ENCODE data around the gene TMSB4X. TPM values are rescaled to one million over a fixed set of nuclear protein-coding genes. Genes with fewer than 3 reads are reported as not detected.
A peak's percentile ranks its signal among the peaks of the same experiment; 100 is the strongest.

Gene TMSB4X
- total RNA-seq, 2 experiments from 2014 or later: 1,476 to 1,540 TPM

DNA sequence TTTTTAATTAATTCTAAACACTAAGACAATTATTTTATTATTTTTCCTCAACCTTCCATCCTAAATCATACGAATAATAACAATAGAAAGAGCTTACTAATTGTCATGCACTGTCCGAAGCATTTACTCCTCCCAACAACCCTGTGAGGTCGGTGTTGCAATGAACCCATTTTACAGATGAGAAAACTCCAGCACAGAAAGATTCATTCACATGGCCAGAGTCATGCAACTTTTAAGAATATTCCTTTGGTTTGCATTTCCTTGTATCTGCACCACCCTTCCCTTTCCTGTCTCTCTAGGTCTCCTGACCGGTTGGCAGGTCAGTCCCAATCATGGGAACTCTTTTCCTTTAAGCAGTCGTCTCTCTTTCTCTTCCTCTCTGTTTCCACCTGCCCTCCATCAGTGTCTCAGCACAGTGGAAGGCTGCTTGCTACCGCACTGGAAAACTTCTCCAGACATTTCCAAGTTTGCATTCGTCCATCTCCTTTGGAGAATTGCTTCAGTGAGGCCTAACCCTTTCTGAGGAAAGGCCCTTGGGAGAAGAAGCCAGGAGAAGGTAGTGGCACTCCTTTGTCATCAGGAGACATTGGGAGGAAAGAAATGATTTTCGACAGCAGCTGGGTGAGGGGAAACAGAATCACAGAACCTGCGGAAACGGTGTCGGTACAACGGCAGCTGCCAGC lies 1.9 kb upstream of the TMSB4X start:
- TF ChIP-seq, protein P1, sequence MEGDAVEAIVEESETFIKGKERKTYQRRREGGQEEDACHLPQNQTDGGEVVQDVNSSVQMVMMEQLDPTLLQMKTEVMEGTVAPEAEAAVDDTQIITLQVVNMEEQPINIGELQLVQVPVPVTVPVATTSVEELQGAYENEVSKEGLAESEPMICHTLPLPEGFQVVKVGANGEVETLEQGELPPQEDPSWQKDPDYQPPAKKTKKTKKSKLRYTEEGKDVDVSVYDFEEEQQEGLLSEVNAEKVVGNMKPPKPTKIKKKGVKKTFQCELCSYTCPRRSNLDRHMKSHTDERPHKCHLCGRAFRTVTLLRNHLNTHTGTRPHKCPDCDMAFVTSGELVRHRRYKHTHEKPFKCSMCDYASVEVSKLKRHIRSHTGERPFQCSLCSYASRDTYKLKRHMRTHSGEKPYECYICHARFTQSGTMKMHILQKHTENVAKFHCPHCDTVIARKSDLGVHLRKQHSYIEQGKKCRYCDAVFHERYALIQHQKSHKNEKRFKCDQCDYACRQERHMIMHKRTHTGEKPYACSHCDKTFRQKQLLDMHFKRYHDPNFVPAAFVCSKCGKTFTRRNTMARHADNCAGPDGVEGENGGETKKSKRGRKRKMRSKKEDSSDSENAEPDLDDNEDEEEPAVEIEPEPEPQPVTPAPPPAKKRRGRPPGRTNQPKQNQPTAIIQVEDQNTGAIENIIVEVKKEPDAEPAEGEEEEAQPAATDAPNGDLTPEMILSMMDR (conservative IDR thresholded peaks at IDR 0.05; ENCODE audit: low read length): no peak
- TF ChIP-seq EZH2phosphoT487 (IDR thresholded peaks at IDR 0.05; ENCODE audit: borderline replicate concordance, low read depth, low read length): no peak
- H2AFZ ChIP-seq (ENCODE audit: low read length): peak overlapping the region; percentile 55; the same call in 1 of the 2 replicates
- H3K27ac ChIP-seq (ENCODE audit: low read depth, low read length, poor library complexity, severe bottlenecking): peak overlapping the region; percentile 90
- H3K4me1 ChIP-seq (ENCODE audit: insufficient read depth, low read length, poor library complexity, severe bottlenecking): peaks cover 52% of the 10 kb centered on the region
- H3K36me3 ChIP-seq (ENCODE audit: insufficient read depth, low read length): peaks cover 29% of the 10 kb centered on the region
- ChIA-PET CTCF (ENCODE audit: unreplicated experiment) (no interaction called here), POLR2A (interaction anchor here (0.8 to 9.9 kb wide), 11 partner anchors 16 to 118 kb away, joined by 3 to 148 read pairs (median 7); no protein-coding TSS in a partner anchor)
- no peaks in the 10 kb centered on the region for H3K9me2 ChIP-seq (ENCODE audit: insufficient read depth, low read length)
- no peak for DNase-seq (ENCODE audit: low spot score)
- no peaks in the 10 kb centered on the region for H3K9me3 ChIP-seq (ENCODE audit: low read length)
- TSS peak; percentile 54 for BruUV-seq (replicated peaks)
- H4K20me1 ChIP-seq (ENCODE audit: insufficient read depth, low read length): no peaks in the 10 kb centered on the region
- H3K4me3 ChIP-seq (ENCODE audit: low read depth, low read length, poor library complexity, severe bottlenecking): peak overlapping the region; percentile 99
- peaks cover 37% of the 10 kb centered on the region for H3K79me2 ChIP-seq (ENCODE audit: insufficient read depth, low read depth, low read length)
- peak overlapping the region; percentile 93 for H3K4me2 ChIP-seq (ENCODE audit: low read length)
- intact Hi-C loops (cut with micrococcal nuclease; ENCODE audit: unreplicated experiment): loop anchor here (1.0 to 5.0 kb wide), 3 partner anchors 17 to 759 kb away; partner anchors contain the start of genes OFD1 and TRAPPC2

DNA sequence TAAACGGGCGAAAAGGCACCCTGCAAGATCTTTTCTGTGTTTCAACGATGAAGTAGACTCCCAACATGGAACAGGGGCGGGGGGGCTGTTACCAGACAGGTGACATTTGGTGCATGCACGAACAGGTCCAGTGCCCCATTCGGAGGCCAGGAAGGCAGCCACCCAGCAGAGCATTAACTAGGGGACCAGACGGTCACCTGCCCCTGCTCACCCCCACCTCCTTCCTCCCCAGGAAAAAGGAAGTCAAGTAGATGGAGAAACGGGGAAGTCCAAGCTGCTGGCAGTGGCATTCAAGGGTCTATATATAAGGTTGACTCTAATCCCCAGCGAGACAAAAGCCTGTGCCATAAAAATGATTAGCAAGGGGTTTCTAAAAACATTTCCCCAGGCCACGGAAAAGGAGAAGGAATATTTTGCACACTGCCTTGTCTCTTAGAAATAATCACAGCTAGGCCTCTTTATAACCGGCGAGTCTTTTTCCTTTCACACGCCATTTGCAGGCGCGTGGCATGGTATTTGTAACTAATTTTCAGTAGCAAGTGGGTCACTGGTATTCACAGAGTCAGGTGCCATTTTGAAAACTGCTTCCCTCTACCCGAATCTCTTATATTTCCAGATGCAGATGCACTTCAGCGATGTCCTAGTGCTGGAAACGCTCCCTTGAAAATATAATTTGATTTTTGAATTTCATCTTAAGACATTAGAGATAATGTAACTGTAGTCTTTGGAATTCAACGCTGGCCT lies 1.2 kb upstream of the TMSB4X start:
- ChIA-PET CTCF (ENCODE audit: unreplicated experiment) (no interaction called here), POLR2A (interaction anchor here (0.8 to 9.9 kb wide), 11 partner anchors 16 to 113 kb away, joined by 3 to 148 read pairs (median 8); no protein-coding TSS in a partner anchor)
- no TSS peak for BruUV-seq (replicated peaks)
- intact Hi-C loops (cut with micrococcal nuclease; ENCODE audit: unreplicated experiment): loop anchor here (1.0 to 5.0 kb wide), 3 partner anchors 17 to 759 kb away; partner anchors contain the start of genes OFD1 and TRAPPC2
- Histone ChIP-seq H3K36me3 (ENCODE audit: insufficient read depth, low read length) (peaks cover 29% of the 10 kb centered on the region), H4K20me1 (ENCODE audit: insufficient read depth, low read length) (no peaks in the 10 kb centered on the region), H3K4me1 (ENCODE audit: insufficient read depth, low read length, poor library complexity, severe bottlenecking) (peaks cover 59% of the 10 kb centered on the region), H2AFZ (ENCODE audit: low read length) (peak overlapping the region; percentile 55; the same call in 1 of the 2 replicates), H3K4me3 (ENCODE audit: low read depth, low read length, poor library complexity, severe bottlenecking) (peak overlapping the region; percentile 99), H3K9me3 (ENCODE audit: low read length) (no peaks in the 10 kb centered on the region), H3K27ac (ENCODE audit: low read depth, low read length, poor library complexity, severe bottlenecking) (peak overlapping the region; percentile 90), H3K9me2 (ENCODE audit: insufficient read depth, low read length) (no peaks in the 10 kb centered on the region), H3K4me2 (ENCODE audit: low read length) (peak overlapping the region; percentile 93), H3K79me2 (ENCODE audit: insufficient read depth, low read depth, low read length) (peaks cover 37% of the 10 kb centered on the region)
- DNase-seq (ENCODE audit: low spot score): peak; percentile 63
- no peak for TF ChIP-seq EZH2phosphoT487 (IDR thresholded peaks at IDR 0.05; ENCODE audit: borderline replicate concordance, low read depth, low read length)
- TF ChIP-seq, protein P1 (conservative IDR thresholded peaks at IDR 0.05; ENCODE audit: low read length): no peak

All from OCI-LY7 (cell line).